ENCODE data around the gene ZFHX2.

Gene ZFHX2

DNA sequence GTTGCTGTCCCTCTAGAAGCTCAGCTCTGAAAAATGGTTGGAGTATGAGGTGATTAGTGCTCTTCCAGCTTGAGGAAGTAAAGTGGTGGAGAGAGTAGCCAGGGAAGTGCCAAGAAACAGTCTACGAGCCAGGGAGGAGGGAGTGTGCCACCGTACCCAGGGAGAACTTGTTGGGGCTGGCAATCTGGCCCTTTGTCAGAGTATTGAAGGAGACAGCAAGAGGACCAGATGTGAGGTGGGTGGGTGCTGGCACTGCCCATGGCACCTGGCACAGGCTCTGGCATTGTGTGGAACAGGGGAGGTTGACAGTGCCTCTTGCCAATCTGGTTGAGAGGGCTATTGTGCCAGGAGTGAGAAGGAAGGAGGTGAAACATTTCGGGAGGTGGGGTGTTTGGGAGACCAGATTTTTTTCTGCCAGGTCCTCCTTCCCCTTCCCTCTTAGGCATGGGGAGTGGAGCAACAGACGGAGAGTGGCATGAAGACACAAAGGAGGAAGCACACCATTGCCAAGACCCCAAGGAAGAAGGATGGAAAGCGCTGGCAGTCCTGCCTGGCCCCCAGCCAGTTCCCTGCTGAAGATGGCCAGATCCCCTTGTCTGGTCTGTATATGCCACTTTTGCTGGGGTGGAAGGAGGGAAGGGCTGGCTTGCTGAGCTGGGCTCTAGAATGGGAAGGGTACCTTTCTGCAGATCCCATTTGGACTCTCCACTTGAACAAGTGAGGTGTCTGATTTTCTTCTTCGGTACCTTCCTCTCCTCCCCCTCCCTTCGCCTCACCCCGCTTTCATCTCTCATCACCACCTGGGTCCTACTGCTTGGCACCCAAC lies 37.5 kb downstream of the ZFHX2 start:
- no peak for TF ChIP-seq TEAD4 (IDR thresholded peaks at IDR 0.05)
- no peak for TF ChIP-seq CREB1 (IDR thresholded peaks at IDR 0.05; ENCODE audit: low read depth)
- TF ChIP-seq, protein P1, sequence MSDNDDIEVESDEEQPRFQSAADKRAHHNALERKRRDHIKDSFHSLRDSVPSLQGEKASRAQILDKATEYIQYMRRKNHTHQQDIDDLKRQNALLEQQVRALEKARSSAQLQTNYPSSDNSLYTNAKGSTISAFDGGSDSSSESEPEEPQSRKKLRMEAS (IDR thresholded peaks at IDR 0.05): no peak
- TF ChIP-seq EP300 (IDR thresholded peaks at IDR 0.05; ENCODE audit: borderline replicate concordance): no peak
- TF ChIP-seq EGR1 (IDR thresholded peaks at IDR 0.05): no peak
- TF ChIP-seq YY1 (IDR thresholded peaks at IDR 0.05; ENCODE audit: low read depth): no peak
- TF ChIP-seq, protein P2, sequence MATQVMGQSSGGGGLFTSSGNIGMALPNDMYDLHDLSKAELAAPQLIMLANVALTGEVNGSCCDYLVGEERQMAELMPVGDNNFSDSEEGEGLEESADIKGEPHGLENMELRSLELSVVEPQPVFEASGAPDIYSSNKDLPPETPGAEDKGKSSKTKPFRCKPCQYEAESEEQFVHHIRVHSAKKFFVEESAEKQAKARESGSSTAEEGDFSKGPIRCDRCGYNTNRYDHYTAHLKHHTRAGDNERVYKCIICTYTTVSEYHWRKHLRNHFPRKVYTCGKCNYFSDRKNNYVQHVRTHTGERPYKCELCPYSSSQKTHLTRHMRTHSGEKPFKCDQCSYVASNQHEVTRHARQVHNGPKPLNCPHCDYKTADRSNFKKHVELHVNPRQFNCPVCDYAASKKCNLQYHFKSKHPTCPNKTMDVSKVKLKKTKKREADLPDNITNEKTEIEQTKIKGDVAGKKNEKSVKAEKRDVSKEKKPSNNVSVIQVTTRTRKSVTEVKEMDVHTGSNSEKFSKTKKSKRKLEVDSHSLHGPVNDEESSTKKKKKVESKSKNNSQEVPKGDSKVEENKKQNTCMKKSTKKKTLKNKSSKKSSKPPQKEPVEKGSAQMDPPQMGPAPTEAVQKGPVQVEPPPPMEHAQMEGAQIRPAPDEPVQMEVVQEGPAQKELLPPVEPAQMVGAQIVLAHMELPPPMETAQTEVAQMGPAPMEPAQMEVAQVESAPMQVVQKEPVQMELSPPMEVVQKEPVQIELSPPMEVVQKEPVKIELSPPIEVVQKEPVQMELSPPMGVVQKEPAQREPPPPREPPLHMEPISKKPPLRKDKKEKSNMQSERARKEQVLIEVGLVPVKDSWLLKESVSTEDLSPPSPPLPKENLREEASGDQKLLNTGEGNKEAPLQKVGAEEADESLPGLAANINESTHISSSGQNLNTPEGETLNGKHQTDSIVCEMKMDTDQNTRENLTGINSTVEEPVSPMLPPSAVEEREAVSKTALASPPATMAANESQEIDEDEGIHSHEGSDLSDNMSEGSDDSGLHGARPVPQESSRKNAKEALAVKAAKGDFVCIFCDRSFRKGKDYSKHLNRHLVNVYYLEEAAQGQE (IDR thresholded peaks at IDR 0.05; ENCODE audit: low read depth): no peak
- no peak for TF ChIP-seq ZBTB7A (IDR thresholded peaks at IDR 0.05; ENCODE audit: low read depth)
- TF ChIP-seq TCF12 (IDR thresholded peaks at IDR 0.05; ENCODE audit: low read depth): no peak
- no peak for TF ChIP-seq TAF1 (IDR thresholded peaks at IDR 0.05; ENCODE audit: low read depth)
- no peak for TF ChIP-seq RAD21 (IDR thresholded peaks at IDR 0.05; ENCODE audit: low read depth)
- no peak for TF ChIP-seq CEBPB (IDR thresholded peaks at IDR 0.05)
- no peak for TF ChIP-seq NFIC (IDR thresholded peaks at IDR 0.05)
- no peak for TF ChIP-seq FOXM1 (IDR thresholded peaks at IDR 0.05; ENCODE audit: borderline replicate concordance, low read depth)
- TF ChIP-seq, protein P3, sequence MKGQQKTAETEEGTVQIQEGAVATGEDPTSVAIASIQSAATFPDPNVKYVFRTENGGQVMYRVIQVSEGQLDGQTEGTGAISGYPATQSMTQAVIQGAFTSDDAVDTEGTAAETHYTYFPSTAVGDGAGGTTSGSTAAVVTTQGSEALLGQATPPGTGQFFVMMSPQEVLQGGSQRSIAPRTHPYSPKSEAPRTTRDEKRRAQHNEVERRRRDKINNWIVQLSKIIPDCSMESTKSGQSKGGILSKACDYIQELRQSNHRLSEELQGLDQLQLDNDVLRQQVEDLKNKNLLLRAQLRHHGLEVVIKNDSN (IDR thresholded peaks at IDR 0.05): no peak

DNA sequence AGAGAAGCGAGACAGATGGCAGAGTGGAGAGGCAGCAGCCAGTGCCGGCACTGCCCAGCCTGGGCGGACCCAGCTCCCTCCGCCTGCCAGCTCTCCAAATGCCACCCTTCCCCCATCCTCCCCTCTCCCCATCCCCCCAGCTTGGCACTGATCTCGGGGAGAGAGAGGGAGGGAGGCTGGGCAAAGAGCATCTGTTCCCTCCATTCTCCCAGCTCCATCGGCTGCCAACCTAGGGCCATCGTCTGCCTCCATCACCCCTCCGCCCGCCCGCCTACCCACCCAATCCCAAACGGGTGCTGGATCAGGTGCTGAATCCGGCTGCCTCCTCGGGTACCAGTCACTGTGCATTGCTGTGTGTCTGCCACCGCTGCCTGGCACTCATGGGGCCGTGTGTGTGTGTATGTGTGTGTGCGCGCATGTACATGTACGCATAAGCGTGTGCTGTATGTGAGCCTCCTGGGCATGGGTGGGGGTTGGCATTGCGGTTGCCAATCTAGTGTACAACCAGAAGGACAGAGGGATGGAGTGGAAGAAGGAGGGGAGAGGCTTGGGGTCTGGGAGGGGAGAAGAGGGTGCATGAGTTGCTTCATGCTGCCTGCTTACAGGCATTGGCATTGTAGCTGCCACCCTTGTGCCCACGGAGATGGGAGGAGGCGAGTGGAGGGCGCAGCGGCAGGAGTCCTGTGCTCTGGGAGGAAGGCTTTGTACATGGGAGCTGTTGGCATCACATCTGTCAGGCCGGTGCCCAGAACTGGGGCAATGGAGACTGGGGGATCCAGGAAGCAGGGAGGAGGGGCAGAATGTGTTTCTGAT lies 38.4 kb downstream of the ZFHX2 start:
- TF ChIP-seq, protein P2 (IDR thresholded peaks at IDR 0.05; ENCODE audit: low read depth): no peak
- no peak for TF ChIP-seq YY1 (IDR thresholded peaks at IDR 0.05; ENCODE audit: low read depth)
- TF ChIP-seq EGR1 (IDR thresholded peaks at IDR 0.05): no peak
- TF ChIP-seq, protein P1 (IDR thresholded peaks at IDR 0.05): no peak
- TF ChIP-seq TEAD4 (IDR thresholded peaks at IDR 0.05): no peak
- no peak for TF ChIP-seq CEBPB (IDR thresholded peaks at IDR 0.05)
- TF ChIP-seq, protein P3 (IDR thresholded peaks at IDR 0.05): no peak
- TF ChIP-seq TCF12 (IDR thresholded peaks at IDR 0.05; ENCODE audit: low read depth): no peak
- TF ChIP-seq NFIC (IDR thresholded peaks at IDR 0.05): no peak
- no peak for TF ChIP-seq ZBTB7A (IDR thresholded peaks at IDR 0.05; ENCODE audit: low read depth)
- TF ChIP-seq TAF1 (IDR thresholded peaks at IDR 0.05; ENCODE audit: low read depth): no peak
- TF ChIP-seq FOXM1 (IDR thresholded peaks at IDR 0.05; ENCODE audit: borderline replicate concordance, low read depth): no peak
- no peak for TF ChIP-seq CREB1 (IDR thresholded peaks at IDR 0.05; ENCODE audit: low read depth)
- no peak for TF ChIP-seq EP300 (IDR thresholded peaks at IDR 0.05; ENCODE audit: borderline replicate concordance)
- no peak for TF ChIP-seq RAD21 (IDR thresholded peaks at IDR 0.05; ENCODE audit: low read depth)

DNA sequence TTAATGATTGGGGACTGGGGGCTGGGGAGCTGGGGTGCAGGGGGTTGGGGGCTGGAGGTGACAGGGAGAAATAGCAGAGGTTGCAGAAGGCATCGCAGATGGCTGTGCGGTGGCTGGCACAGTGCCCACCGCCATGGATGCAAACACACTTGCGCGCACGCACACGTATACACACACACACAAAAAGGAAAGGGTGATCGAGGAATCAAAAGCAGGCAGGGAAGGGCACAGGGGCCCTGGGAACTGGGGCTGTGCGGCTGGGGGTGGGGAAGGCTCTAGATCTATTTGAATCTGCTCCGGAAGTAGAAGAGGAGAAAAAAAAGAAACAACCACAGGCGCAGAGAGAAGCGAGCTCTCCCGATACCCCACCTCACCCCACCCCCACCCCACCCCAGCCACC lies 39.4 kb downstream of the ZFHX2 start:
- TF ChIP-seq TAF1 (IDR thresholded peaks at IDR 0.05; ENCODE audit: low read depth) (no peak), FOXM1 (IDR thresholded peaks at IDR 0.05; ENCODE audit: borderline replicate concordance, low read depth) (no peak), ZBTB7A (IDR thresholded peaks at IDR 0.05; ENCODE audit: low read depth) (no peak), EGR1 (IDR thresholded peaks at IDR 0.05) (no peak), EP300 (IDR thresholded peaks at IDR 0.05; ENCODE audit: borderline replicate concordance) (no peak), CEBPB (IDR thresholded peaks at IDR 0.05) (no peak), YY1 (IDR thresholded peaks at IDR 0.05; ENCODE audit: low read depth) (no peak), TCF12 (IDR thresholded peaks at IDR 0.05; ENCODE audit: low read depth) (no peak), NFIC (IDR thresholded peaks at IDR 0.05) (no peak), CREB1 (IDR thresholded peaks at IDR 0.05; ENCODE audit: low read depth) (no peak), TEAD4 (IDR thresholded peaks at IDR 0.05) (no peak), RAD21 (IDR thresholded peaks at IDR 0.05; ENCODE audit: low read depth) (no peak)
- TF ChIP-seq, protein P1 (IDR thresholded peaks at IDR 0.05): no peak
- TF ChIP-seq, protein P3 (IDR thresholded peaks at IDR 0.05): no peak
- TF ChIP-seq, protein P2 (IDR thresholded peaks at IDR 0.05; ENCODE audit: low read depth): no peak
